ENCODE results near the gene LBX1. TPM values are rescaled to one million over a fixed set of nuclear protein-coding genes. Genes with fewer than 3 reads are reported as not detected.

LBX1 gene
- total RNA-seq, 1 experiment from 2014 or later = 0.15 TPM

DNA sequence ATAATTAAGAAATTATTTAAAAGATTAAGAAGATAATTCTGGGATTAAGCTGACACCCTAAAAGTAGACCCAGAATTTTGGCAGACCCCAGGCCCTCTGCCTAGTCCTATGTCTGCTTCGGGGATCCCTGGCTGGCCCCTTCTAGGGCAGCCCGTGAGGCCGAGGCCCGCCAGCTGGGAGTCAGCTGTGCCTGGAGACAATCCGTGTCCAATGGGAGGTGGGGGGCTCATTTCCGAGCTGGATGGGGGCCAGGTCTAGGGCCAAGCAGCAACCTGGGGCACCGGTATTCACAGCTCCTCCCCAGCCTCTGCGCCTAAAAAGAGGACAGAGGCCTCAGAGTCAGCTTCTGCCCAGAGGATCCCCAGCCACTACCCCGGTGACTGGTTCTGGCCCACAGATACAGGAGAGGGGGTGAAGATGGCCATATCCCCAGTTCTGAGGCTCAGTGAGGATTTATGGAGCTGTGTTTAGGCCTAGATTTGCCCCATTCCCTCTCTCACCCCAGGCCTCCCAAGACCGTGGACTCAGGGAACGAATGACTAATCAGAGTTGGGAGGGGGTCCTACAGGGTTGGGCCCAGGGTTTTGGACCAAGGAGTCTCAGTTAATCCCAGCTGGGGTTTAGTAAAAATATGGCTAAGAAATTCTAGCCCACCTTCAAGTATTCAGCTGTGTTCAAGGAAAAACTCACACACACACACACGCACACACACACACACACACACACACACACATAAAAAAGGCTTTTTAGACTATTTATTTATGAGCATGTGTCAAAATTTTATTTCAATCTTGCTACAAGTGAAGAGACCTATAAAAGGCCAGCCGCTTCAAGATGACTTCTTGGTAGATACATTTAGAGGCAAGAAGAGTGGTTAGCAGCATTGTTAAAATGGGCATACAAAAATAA is 37.4 kb upstream of the LBX1 start:
- Histone ChIP-seq H3K4me3 (ENCODE audit: low read depth in 2 of 2, low read length in 2 of 2) (no peak overlapping the region), H3K4me1 (ENCODE audit: control insufficient read depth, insufficient read depth, low read length) (no peaks in the 10 kb centered on the region), H3K9me3 (ENCODE audit: control insufficient read depth, insufficient read depth, low read depth, low read length) (no peaks in the 10 kb centered on the region), H3K36me3 (ENCODE audit: control insufficient read depth, insufficient read depth, low read length) (no peaks in the 10 kb centered on the region), H3K27ac (ENCODE audit: low read length) (no peak overlapping the region), H3K27me3 (ENCODE audit: control insufficient read depth, insufficient read depth, low read length) (no peaks in the 10 kb centered on the region)
- intact Hi-C loops (cut with micrococcal nuclease; ENCODE audit: unreplicated experiment) = no loop called here
- in situ Hi-C loops (cut with HindIII; ENCODE audit: low pct_unique_long_range_greater_than_20kb, low sequenced_read_pairs) = no loop called here
- ATAC-seq (no peak), DNase-seq (ENCODE audit: low read depth, low spot score) (no peak)
- CTCF ChIA-PET = interaction anchor here (0.7 to 1.2 kb wide), 2 partner anchors 12 to 336 kb away, joined by 3 to 5 read pairs; no protein-coding TSS in a partner anchor
- POLR2A ChIA-PET = interaction anchor here (0.6 kb wide), 1 partner anchor 1333 kb away, joined by 4 read pairs; no protein-coding TSS in a partner anchor
- TF ChIP-seq POLR2AphosphoS5 (IDR thresholded peaks at IDR 0.05; ENCODE audit: low read depth, low read length) (no peak), TCF7L2 (IDR thresholded peaks at IDR 0.05; ENCODE audit: low read depth, low read length) (no peak), SIN3A (IDR thresholded peaks at IDR 0.05; ENCODE audit: borderline replicate concordance, insufficient read depth, low read depth, low read length) (no peak)
- TF ChIP-seq, protein P1, sequence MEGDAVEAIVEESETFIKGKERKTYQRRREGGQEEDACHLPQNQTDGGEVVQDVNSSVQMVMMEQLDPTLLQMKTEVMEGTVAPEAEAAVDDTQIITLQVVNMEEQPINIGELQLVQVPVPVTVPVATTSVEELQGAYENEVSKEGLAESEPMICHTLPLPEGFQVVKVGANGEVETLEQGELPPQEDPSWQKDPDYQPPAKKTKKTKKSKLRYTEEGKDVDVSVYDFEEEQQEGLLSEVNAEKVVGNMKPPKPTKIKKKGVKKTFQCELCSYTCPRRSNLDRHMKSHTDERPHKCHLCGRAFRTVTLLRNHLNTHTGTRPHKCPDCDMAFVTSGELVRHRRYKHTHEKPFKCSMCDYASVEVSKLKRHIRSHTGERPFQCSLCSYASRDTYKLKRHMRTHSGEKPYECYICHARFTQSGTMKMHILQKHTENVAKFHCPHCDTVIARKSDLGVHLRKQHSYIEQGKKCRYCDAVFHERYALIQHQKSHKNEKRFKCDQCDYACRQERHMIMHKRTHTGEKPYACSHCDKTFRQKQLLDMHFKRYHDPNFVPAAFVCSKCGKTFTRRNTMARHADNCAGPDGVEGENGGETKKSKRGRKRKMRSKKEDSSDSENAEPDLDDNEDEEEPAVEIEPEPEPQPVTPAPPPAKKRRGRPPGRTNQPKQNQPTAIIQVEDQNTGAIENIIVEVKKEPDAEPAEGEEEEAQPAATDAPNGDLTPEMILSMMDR (IDR thresholded peaks at IDR 0.05) = no peak
- TF ChIP-seq, protein P2, sequence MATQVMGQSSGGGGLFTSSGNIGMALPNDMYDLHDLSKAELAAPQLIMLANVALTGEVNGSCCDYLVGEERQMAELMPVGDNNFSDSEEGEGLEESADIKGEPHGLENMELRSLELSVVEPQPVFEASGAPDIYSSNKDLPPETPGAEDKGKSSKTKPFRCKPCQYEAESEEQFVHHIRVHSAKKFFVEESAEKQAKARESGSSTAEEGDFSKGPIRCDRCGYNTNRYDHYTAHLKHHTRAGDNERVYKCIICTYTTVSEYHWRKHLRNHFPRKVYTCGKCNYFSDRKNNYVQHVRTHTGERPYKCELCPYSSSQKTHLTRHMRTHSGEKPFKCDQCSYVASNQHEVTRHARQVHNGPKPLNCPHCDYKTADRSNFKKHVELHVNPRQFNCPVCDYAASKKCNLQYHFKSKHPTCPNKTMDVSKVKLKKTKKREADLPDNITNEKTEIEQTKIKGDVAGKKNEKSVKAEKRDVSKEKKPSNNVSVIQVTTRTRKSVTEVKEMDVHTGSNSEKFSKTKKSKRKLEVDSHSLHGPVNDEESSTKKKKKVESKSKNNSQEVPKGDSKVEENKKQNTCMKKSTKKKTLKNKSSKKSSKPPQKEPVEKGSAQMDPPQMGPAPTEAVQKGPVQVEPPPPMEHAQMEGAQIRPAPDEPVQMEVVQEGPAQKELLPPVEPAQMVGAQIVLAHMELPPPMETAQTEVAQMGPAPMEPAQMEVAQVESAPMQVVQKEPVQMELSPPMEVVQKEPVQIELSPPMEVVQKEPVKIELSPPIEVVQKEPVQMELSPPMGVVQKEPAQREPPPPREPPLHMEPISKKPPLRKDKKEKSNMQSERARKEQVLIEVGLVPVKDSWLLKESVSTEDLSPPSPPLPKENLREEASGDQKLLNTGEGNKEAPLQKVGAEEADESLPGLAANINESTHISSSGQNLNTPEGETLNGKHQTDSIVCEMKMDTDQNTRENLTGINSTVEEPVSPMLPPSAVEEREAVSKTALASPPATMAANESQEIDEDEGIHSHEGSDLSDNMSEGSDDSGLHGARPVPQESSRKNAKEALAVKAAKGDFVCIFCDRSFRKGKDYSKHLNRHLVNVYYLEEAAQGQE (IDR thresholded peaks at IDR 0.05; ENCODE audit: insufficient read depth in 1 of 2, low read depth in 2 of 2, low read length in 1 of 2) = no peak
- BruUV-seq (replicated peaks) = no TSS peak

DNA sequence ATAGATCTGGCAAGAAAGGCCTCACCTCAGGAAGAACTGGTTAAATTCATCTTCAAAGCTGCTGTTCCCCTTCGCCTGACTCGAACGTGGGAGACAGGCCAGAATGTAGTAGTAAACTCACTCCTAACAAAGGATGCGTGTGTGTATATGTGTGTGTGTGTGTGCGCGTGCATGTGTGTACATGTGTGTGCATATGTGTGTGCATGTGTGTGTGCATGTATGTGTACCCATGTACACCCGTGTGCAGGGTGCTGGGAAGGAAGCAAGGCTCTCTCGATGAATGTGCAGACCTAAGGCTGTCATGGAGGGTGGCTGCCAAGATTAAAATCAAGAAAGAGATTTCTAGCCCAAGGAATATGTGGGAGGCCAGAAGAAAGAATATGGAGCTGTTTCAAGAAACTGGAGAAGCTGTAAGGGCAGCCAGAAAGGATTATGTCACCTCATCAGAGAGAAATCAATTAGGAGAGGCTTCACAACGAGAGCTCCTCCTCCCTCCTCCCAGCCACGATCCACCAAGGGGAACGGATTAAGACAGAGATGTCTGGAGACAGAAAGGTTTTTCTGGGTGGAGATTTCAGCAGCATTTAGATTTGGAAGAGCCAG is 34.0 kb upstream of the LBX1 start:
- in situ Hi-C loops (cut with HindIII; ENCODE audit: low pct_unique_long_range_greater_than_20kb, low sequenced_read_pairs) = no loop called here
- ChIA-PET POLR2A (interaction anchor here (0.6 kb wide), 1 partner anchor 781 kb away, joined by 7 read pairs; no protein-coding TSS in a partner anchor), CTCF (interaction anchor here (0.6 to 0.9 kb wide), 2 partner anchors 9 to 474 kb away, joined by 3 read pairs; no protein-coding TSS in a partner anchor)

More for the DNA sequence above, 34.0 kb upstream of the LBX1 start:
- TF ChIP-seq, protein P1 (IDR thresholded peaks at IDR 0.05) = no peak
- no peak for TF ChIP-seq TCF7L2 (IDR thresholded peaks at IDR 0.05; ENCODE audit: low read depth, low read length)
- no peak for TF ChIP-seq POLR2AphosphoS5 (IDR thresholded peaks at IDR 0.05; ENCODE audit: low read depth, low read length)
- no peak for TF ChIP-seq SIN3A (IDR thresholded peaks at IDR 0.05; ENCODE audit: borderline replicate concordance, insufficient read depth, low read depth, low read length)
- TF ChIP-seq, protein P2 (IDR thresholded peaks at IDR 0.05; ENCODE audit: insufficient read depth in 1 of 2, low read depth in 2 of 2, low read length in 1 of 2) = no peak
- Histone ChIP-seq H3K4me3 (ENCODE audit: low read depth in 2 of 2, low read length in 2 of 2) (no peak overlapping the region), H3K4me1 (ENCODE audit: control insufficient read depth, insufficient read depth, low read length) (no peaks in the 10 kb centered on the region), H3K9me3 (ENCODE audit: control insufficient read depth, insufficient read depth, low read depth, low read length) (peaks cover 2% of the 10 kb centered on the region; the same call in 1 of the 2 replicates), H3K27ac (ENCODE audit: low read length) (no peak overlapping the region), H3K27me3 (ENCODE audit: control insufficient read depth, insufficient read depth, low read length) (no peaks in the 10 kb centered on the region), H3K36me3 (ENCODE audit: control insufficient read depth, insufficient read depth, low read length) (no peaks in the 10 kb centered on the region)
- no TSS peak for BruUV-seq (replicated peaks)
- DNase-seq (ENCODE audit: low read depth, low spot score) = no peak
- intact Hi-C loops (cut with micrococcal nuclease; ENCODE audit: unreplicated experiment) = no loop called here
- ATAC-seq = no peak
